ENCODE results near the gene ELP2.

GRCh38 chr18:36099311-36099710 is 30.4 kb upstream of the ELP2 start:
- TF ChIP-seq CTCF (conservative IDR thresholded peaks at IDR 0.05; ENCODE audit: low read length) (no peak), EZH2phosphoT487 (IDR thresholded peaks at IDR 0.05; ENCODE audit: borderline replicate concordance, low read depth, low read length) (no peak)

Data from OCI-LY7 (cell line).